Measurements from ENCODE around the gene TMEM202.
A peak's percentile ranks its signal among the peaks of the same experiment; 100 is the strongest.
"Not testable (repeated sequence)": the region's sequence is repeated elsewhere in the genome, so short reads cannot be mapped to it uniquely, and the experiment has no call there.

TMEM202 gene

DNA sequence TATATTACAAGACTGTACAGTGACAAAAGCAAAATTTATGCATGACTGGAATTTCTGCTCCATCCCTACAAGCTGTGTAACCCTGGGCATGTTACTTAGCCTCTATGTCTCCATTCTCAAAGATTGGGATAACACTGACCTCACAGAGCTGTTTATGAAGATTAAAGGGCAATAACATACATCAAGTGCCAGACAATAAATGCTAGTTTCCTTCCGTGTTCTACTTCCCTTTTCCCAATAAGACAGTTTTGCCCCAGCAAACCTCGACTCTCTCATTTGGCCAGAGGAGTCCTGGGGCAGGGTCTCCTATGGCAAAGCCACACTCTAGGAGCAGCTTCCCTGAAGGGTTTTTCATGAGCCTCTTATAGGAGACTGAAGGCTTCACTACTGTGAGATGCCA is 29.8 kb upstream of the TMEM202 start:
- no peak for TF ChIP-seq ZFX (IDR thresholded peaks at IDR 0.05; ENCODE audit: borderline replicate concordance)
- no peak overlapping the region for H3K27ac ChIP-seq

DNA sequence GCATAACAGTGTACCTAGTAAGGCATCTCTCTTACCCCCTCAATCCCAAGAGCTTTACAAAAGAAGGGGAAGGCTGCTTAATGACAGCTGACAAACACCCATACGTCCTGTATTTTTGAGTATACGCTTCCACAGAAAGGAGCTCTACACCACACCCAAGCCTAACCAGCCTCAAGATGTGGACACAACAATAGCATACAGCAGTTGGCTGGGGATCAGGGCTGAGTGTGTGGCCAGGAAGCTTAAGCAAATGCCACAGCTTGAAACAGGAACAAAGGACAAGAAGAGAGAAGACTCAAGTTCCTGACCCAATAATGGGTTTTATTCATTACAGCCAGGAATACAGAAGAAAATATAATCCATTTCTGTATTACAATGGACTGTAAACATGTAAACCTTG is 29.2 kb upstream of the TMEM202 start:
- H3K27ac ChIP-seq = no peak overlapping the region
- TF ChIP-seq, protein P1, sequence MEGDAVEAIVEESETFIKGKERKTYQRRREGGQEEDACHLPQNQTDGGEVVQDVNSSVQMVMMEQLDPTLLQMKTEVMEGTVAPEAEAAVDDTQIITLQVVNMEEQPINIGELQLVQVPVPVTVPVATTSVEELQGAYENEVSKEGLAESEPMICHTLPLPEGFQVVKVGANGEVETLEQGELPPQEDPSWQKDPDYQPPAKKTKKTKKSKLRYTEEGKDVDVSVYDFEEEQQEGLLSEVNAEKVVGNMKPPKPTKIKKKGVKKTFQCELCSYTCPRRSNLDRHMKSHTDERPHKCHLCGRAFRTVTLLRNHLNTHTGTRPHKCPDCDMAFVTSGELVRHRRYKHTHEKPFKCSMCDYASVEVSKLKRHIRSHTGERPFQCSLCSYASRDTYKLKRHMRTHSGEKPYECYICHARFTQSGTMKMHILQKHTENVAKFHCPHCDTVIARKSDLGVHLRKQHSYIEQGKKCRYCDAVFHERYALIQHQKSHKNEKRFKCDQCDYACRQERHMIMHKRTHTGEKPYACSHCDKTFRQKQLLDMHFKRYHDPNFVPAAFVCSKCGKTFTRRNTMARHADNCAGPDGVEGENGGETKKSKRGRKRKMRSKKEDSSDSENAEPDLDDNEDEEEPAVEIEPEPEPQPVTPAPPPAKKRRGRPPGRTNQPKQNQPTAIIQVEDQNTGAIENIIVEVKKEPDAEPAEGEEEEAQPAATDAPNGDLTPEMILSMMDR (IDR thresholded peaks at IDR 0.05) = no peak
- TF ChIP-seq ZFX (IDR thresholded peaks at IDR 0.05; ENCODE audit: borderline replicate concordance) = no peak

DNA sequence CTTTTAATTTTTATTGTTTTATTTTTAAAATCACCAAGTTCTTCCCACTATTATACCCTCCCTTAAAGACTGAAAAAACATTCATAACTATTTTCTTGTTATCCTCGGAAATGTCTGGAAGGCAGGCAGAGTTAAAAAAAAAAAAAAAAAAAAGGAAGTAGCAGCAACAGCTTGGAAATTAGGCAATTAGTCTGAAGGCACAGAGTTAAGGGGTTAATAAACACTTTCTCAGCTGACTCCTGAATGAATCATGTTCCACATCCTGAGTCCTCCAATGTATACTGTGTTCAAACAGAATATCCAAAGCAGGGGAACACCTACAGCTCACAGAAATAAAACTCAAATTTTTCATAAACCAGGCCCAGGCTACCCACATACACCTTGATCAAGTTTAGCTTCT is 28.1 kb upstream of the TMEM202 start:
- no peak overlapping the region for H3K27ac ChIP-seq
- TF ChIP-seq ZFX (IDR thresholded peaks at IDR 0.05; ENCODE audit: borderline replicate concordance) = no peak
- TF ChIP-seq, protein P1 (IDR thresholded peaks at IDR 0.05) = no peak

DNA sequence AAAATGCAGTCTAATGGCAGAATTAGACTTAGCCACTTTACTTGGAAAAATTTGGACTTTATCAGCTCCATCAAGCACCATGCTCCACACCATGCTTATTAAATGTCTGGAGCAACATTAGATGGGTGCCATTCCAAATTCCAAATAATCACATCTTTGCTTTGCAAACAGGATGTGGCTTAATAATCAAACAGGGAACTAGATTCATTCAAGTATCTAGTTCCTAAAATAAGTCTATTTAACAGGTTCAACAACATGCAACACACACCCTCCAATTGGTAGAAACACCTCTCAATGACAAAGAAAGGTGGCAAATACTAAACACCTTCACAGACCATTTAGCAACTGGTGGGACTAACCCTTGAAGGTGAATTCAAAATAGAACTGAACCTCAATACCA is 25.7 kb upstream of the TMEM202 start:
- TF ChIP-seq, protein P1 (IDR thresholded peaks at IDR 0.05) = no peak
- TF ChIP-seq ZFX (IDR thresholded peaks at IDR 0.05; ENCODE audit: borderline replicate concordance) = no peak
- H3K27ac ChIP-seq = no peak overlapping the region

DNA sequence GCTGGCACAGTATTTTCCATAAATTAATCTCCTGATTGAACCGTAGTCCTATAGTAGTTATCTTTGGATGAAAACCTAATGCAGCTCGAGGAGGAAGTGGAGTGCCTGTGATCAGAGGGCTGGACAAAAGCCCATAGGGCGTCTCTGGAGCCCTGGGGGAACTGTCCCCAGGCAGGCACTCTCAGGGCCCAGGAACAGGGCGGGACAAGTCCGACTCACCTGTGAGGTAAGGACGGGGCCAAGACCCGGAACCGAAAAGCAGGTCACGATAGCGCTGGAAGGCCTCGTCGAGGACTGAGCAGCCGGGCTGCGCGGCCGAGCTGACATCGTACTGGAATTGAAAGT is 22.6 kb upstream of the TMEM202 start:
- peak overlapping the region; percentile 48 for H3K27ac ChIP-seq
- TF ChIP-seq, protein P1 (IDR thresholded peaks at IDR 0.05) = no peak
- TF ChIP-seq ZFX (IDR thresholded peaks at IDR 0.05; ENCODE audit: borderline replicate concordance) = no peak

DNA sequence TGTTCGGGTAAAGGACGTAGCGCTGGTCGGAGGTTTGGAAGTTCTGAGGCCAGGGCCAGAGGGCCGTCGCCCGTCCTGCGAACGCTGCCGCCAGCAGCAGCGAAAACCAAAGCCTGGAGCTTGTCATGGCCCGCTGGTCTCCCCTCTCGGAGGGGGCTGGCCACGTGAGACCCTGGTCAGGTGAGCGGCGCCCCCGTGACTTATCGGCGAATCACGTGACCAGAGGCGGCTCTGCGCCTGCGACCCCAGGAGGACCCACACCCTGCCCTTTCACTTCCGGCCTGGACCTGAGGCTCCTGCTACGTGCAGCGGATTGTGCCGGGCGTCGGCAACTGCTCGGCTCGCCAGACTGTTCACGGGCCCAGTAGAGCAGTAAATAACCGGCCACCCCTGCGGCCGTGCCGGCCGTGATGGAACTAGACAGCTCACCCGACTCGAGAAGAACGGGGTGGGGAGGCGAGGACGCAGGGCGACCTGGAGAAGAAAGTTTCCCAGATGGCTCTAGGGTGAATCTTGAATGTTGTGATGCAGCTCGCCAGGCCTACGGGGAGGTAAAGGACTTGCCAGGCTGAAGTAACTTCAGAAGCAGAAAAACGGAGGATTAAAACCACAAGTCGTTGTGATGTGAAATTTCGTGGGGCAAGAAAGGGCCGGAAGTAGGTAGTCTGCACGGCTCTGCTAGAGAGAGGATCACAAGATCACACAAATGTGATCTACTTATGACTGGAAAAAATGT is 22.1 kb upstream of the TMEM202 start, which contains the start of gene HEXA:
TSS of gene HEXA (minus strand) at position 169 of the 736 bp plus-strand sequence. CDS start at position 127, 42 bp downstream.
- TF ChIP-seq, protein P1 (IDR thresholded peaks at IDR 0.05) = no peak
- TF ChIP-seq ZFX (IDR thresholded peaks at IDR 0.05; ENCODE audit: borderline replicate concordance) = no peak

DNA sequence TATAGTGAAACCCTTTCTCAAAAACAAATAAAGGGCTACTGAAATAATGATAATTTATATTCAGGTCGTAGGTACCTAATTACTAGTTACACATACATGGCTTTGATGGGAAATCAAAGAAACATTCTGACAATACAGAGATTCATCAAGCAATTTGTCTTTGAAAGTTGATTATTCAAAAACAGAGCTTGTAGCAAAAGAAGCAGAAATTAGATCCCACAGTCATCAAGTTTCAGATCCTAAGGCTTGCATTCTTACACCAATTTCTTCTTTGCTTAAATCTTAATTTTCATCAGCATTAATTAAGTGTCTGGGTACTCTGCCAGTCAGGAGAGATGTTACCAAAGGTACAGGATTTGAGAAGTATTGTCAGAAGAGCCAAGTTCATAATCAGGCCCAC is 20.8 kb upstream of the TMEM202 start:
- TF ChIP-seq, protein P1 (IDR thresholded peaks at IDR 0.05) = no peak
- TF ChIP-seq ZFX (IDR thresholded peaks at IDR 0.05; ENCODE audit: borderline replicate concordance) = no peak
- no peak overlapping the region for H3K27ac ChIP-seq

More for the DNA sequence above, 22.1 kb upstream of the TMEM202 start, which contains the start of gene HEXA:
- peak within 1 kb of the TSS; percentile 48 for H3K27ac ChIP-seq

DNA sequence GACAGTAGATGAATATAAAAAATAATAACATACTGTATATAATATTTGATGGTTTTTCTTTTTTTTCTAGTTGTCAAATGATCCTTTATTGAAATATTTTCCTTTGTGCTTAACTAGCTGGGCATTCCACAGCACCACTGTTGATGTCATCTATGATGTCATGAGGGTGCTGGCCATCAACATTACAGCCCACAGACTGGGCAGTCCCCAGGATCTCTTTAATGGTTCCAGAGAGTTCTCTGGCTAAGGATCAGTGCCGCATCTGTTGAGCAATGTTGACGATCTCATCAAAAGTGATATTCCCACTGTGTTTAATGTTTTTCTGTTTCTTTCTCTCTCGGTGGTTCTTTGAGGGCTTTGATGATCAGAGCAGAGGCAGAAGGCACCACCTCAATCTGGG is 19.0 kb upstream of the TMEM202 start:
- H3K27ac ChIP-seq = not testable (repeated sequence)

All from 22Rv1 (cell line).